ENCODE results near the gene TTLL5. TPM values are rescaled to one million over a fixed set of nuclear protein-coding genes. Genes with fewer than 3 reads are reported as not detected.

Gene TTLL5
- total and polyA plus RNA-seq, 7 donors = 4.8 to 36.6 (median 17.9) TPM

GRCh38 chr14:75752907-75753594 lies 92.0 kb downstream of the TTLL5 start:
- no peak for TF ChIP-seq POLR2A (IDR thresholded peaks at IDR 0.05)
- no peak for TF ChIP-seq EP300 (IDR thresholded peaks at IDR 0.05)
- no peak for TF ChIP-seq POLR2AphosphoS5 (IDR thresholded peaks at IDR 0.05)
- no peak for TF ChIP-seq CTCF (IDR thresholded peaks at IDR 0.05)
- intact Hi-C loops (cut with DNase I) = no loop called here
- H3K4me3 ChIP-seq = no peak overlapping the region
- DNase-seq = no peak
- WGBS, 2 donors = 87 to 91% methylated on average over 4 of the region's 4 CpGs
- peaks cover 0 to 7% (median 0%) of the 10 kb centered on the region in 4 donors for H3K36me3 ChIP-seq
- H3K9me3 ChIP-seq = no peaks in the 10 kb centered on the region
- no peaks in the 10 kb centered on the region for H3K27me3 ChIP-seq
- H3K27ac ChIP-seq = peak overlapping the region in 1 of 4 donors; percentile 22
- peaks cover 0 to 17% (median 5%) of the 10 kb centered on the region in 4 donors for H3K4me1 ChIP-seq

GRCh38 chr14:75753696-75754095 lies 92.7 kb downstream of the TTLL5 start:
- no peaks in the 10 kb centered on the region for H3K9me3 ChIP-seq
- peaks cover 0 to 7% (median 0%) of the 10 kb centered on the region in 4 donors for H3K36me3 ChIP-seq
- no peak for TF ChIP-seq POLR2AphosphoS5 (IDR thresholded peaks at IDR 0.05)
- TF ChIP-seq EP300 (IDR thresholded peaks at IDR 0.05) = no peak
- no peak for TF ChIP-seq CTCF (IDR thresholded peaks at IDR 0.05)
- no peak for TF ChIP-seq POLR2A (IDR thresholded peaks at IDR 0.05)
- 91 to 96% methylated on average over 4 of the region's 4 CpGs for WGBS, 2 donors
- H3K27ac ChIP-seq = no peak overlapping the region
- no peaks in the 10 kb centered on the region for H3K27me3 ChIP-seq
- peaks cover 0 to 12% (median 2%) of the 10 kb centered on the region in 4 donors for H3K4me1 ChIP-seq
- no peak overlapping the region for H3K4me3 ChIP-seq
- intact Hi-C loops (cut with DNase I) = no loop called here
- DNase-seq = no peak

- no peaks in the 10 kb centered on the region for H3K27me3 ChIP-seq
- H3K4me1 ChIP-seq = peaks cover 0 to 4% (median under 1%) of the 10 kb centered on the region in 4 donors
- WGBS, 2 donors = 87 to 92% methylated on average over 4 of the region's 4 CpGs
- no peak overlapping the region for H3K4me3 ChIP-seq
- intact Hi-C loops (cut with DNase I) = no loop called here
- no peak for TF ChIP-seq POLR2A (IDR thresholded peaks at IDR 0.05)
- TF ChIP-seq POLR2AphosphoS5 (IDR thresholded peaks at IDR 0.05) = no peak
- no peak for TF ChIP-seq EP300 (IDR thresholded peaks at IDR 0.05)
- TF ChIP-seq CTCF (IDR thresholded peaks at IDR 0.05) = no peak
- H3K36me3 ChIP-seq = peaks cover 0 to 7% (median 0%) of the 10 kb centered on the region in 4 donors
- H3K9me3 ChIP-seq = no peaks in the 10 kb centered on the region
- DNase-seq = no peak
- H3K27ac ChIP-seq = no peak overlapping the region
Observed at GRCh38 chr14:75757644-75758402, 96.8 kb downstream of the TTLL5 start.

- H3K27ac ChIP-seq = no peak overlapping the region
- peaks cover 0 to 7% (median 2%) of the 10 kb centered on the region in 4 donors for H3K36me3 ChIP-seq
- H3K4me3 ChIP-seq = no peak overlapping the region
- no peak for TF ChIP-seq POLR2AphosphoS5 (IDR thresholded peaks at IDR 0.05)
- 93 to 94% methylated on average over 4 of the region's 4 CpGs for WGBS, 2 donors
- peaks cover 0 to 14% (median 9%) of the 10 kb centered on the region in 4 donors for H3K4me1 ChIP-seq
- DNase-seq = no peak
- no peaks in the 10 kb centered on the region for H3K27me3 ChIP-seq
- no peaks in the 10 kb centered on the region for H3K9me3 ChIP-seq
- intact Hi-C loops (cut with DNase I) = no loop called here
Observed at GRCh38 chr14:75764020-75764419, 103.0 kb downstream of the TTLL5 start.

- H3K27me3 ChIP-seq = no peaks in the 10 kb centered on the region
- no peaks in the 10 kb centered on the region for H3K9me3 ChIP-seq
- H3K27ac ChIP-seq = peak overlapping the region in 1 of 4 donors; percentile 39
- no peak for DNase-seq
- H3K4me3 ChIP-seq = no peak overlapping the region
- peaks cover 0 to 12% (median 5%) of the 10 kb centered on the region in 4 donors for H3K36me3 ChIP-seq
- no peak for TF ChIP-seq CTCF (IDR thresholded peaks at IDR 0.05)
- no peak for TF ChIP-seq POLR2AphosphoS5 (IDR thresholded peaks at IDR 0.05)
- TF ChIP-seq POLR2A (IDR thresholded peaks at IDR 0.05) = no peak
- no peak for TF ChIP-seq EP300 (IDR thresholded peaks at IDR 0.05)
- intact Hi-C loops (cut with DNase I) = no loop called here
- 82 to 83% methylated on average over 9 of the region's 9 CpGs for WGBS, 2 donors
- peaks cover 0 to 18% (median 14%) of the 10 kb centered on the region in 4 donors for H3K4me1 ChIP-seq
Observed at GRCh38 chr14:75769047-75769685, 108.1 kb downstream of the TTLL5 start.
